BJ (cell line): ENCODE measurements around the gene NUMBL. TPM values are rescaled to one million over a fixed set of nuclear protein-coding genes. Genes with fewer than 3 reads are reported as not detected.

Experiments
- CTCF ChIA-PET: fragments of 350-600 bp; formaldehyde crosslinking; extraction: SDS; loops from one replicate; lab custom pipeline; 2021; ENCODE audit warnings: antibody characterized with exemption, inconsistent platforms; lab: Yijun Ruan, JAX
- POLR2A ChIA-PET: fragments of 300-600 bp; sonication (Branson Sonifier 250); formaldehyde crosslinking; extraction: SDS; loops from one replicate; lab custom pipeline; 2021; ENCODE audit warnings: antibody characterized with exemption; lab: Charles Lee
- DNase-seq: peaks from one replicate; pipeline ENCODE4 v3.0.0-alpha.2; 2011; ENCODE audit warnings: low read depth
- H3K27me3 ChIP-seq: 2 replicates; pipeline ENCODE4 v1.6.0; 2011; ENCODE audit warnings: low read length; ENCODE audit not compliant: control insufficient read depth, insufficient read depth
- H3K36me3 ChIP-seq: 2 replicates; pipeline ENCODE4 v1.5.1; 2011; ENCODE audit warnings: low read length; ENCODE audit not compliant: control insufficient read depth, insufficient read depth
- H3K4me3 ChIP-seq: 2 replicates; pipeline ENCODE4 v1.5.1; 2011; ENCODE audit warnings: low read depth, mild to moderate bottlenecking, control low read depth, low read length
- polyA plus RNA-seq: library from polyadenylated mRNA; depleted of rRNA; stranded (reverse); fragments of >200 nt; gene quantifications from 2 replicates; pipeline ENCODE4 v1.2.3, GENCODE V29; 2011; rRNA removed
- small RNA-seq: library from RNA; depleted of rRNA; stranded (forward); fragments of <200 nt; gene quantifications from one replicate; pipeline ENCODE3, GENCODE V24; 2012; ENCODE audit warnings: low replicate concordance, low read depth; ENCODE audit not compliant: insufficient read length
- TF ChIP-seq, protein P1 (sequence below): IDR thresholded peaks from 2 replicates; pipeline ENCODE4 v1.5.1; 2011; ENCODE audit warnings: low read depth, mild to moderate bottlenecking, control low read depth, inconsistent platforms, low read length, moderate library complexity; ENCODE audit not compliant: insufficient read depth

The NUMBL gene
- polyA plus RNA-seq, 1 experiment: 28.6 TPM

DNA sequence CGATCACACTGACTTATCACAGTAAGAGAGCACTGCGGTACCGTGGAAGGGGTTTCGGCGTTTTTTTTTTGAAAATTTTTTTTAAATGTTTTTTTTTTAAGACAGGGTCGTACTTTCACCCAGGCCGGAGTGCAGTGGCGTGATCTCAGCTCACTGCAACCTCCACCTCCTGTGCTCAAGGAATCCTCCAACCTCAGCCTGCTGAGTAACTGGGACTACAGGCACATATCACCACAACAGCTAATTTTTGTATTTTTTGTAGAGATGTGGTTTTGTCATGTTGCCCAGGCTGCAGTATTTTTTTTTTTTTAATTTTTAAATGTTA is 70.3 kb downstream of the NUMBL start:
- ChIA-PET POLR2A (interaction anchor here (0.6 to 0.7 kb wide), 2 partner anchors 10 to 23 kb away, joined by 3 to 9 read pairs; no protein-coding TSS in a partner anchor), CTCF (interaction anchor here (0.6 to 9.1 kb wide), 5 partner anchors 11 to 25 kb away, joined by 4 to 116 read pairs (median 4); no protein-coding TSS in a partner anchor)
- H3K36me3 ChIP-seq: peaks cover 15% of the 10 kb centered on the region
- TF ChIP-seq, protein P1, sequence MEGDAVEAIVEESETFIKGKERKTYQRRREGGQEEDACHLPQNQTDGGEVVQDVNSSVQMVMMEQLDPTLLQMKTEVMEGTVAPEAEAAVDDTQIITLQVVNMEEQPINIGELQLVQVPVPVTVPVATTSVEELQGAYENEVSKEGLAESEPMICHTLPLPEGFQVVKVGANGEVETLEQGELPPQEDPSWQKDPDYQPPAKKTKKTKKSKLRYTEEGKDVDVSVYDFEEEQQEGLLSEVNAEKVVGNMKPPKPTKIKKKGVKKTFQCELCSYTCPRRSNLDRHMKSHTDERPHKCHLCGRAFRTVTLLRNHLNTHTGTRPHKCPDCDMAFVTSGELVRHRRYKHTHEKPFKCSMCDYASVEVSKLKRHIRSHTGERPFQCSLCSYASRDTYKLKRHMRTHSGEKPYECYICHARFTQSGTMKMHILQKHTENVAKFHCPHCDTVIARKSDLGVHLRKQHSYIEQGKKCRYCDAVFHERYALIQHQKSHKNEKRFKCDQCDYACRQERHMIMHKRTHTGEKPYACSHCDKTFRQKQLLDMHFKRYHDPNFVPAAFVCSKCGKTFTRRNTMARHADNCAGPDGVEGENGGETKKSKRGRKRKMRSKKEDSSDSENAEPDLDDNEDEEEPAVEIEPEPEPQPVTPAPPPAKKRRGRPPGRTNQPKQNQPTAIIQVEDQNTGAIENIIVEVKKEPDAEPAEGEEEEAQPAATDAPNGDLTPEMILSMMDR: no peak
- no peak overlapping the region for H3K4me3 ChIP-seq
- no peak for DNase-seq
- no peaks in the 10 kb centered on the region for H3K27me3 ChIP-seq

DNA sequence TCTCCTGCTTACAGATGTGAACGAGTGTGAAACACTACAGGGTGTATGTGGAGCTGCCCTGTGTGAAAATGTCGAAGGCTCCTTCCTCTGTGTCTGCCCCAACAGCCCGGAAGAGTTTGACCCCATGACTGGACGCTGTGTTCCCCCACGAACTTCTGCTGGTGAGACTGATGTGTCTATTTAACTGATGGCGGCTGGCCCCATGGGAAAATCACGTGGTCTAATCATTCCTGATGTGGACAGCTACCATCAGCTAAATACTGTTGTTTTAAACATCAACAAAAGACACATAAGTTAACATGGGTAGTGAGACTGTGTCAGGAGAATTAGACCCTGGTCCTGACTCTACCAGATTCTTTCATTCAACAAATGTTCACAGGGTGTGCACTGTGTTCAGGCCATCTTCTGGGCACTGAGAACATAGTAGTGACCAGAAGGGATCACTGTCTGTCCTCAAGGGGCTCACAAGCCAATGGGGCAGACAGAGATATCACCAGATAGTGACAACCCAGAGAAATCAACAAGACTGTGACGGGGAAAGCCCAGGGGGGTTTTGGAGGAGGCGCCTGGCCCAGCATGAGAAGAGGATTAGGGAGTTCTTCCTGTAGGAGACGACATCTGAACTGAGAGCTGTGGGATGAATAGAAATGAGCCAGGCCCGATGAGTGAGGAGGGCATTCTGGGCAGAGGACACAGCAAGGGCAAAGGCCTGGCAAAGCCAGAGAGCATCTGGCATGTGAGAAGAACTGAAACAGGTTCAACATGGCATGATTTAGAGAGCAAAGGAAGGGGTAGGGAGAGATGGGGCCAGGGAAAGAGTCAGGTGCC is 70.9 kb downstream of the NUMBL start:
- Histone ChIP-seq H3K36me3 (peaks cover 15% of the 10 kb centered on the region), H3K27me3 (no peaks in the 10 kb centered on the region), H3K4me3 (no peak overlapping the region)
- no peak for DNase-seq
- POLR2A ChIA-PET: interaction anchor here (0.6 to 0.7 kb wide), 2 partner anchors 10 to 23 kb away, joined by 3 to 9 read pairs; no protein-coding TSS in a partner anchor
- TF ChIP-seq, protein P1: no peak
- CTCF ChIA-PET: interaction anchor here (0.6 to 9.1 kb wide), 5 partner anchors 11 to 24 kb away, joined by 4 to 116 read pairs (median 4); no protein-coding TSS in a partner anchor

GRCh38 chr19:40617961-40618360 is 72.5 kb downstream of the NUMBL start:
- CTCF ChIA-PET: interaction anchor here (1.2 to 9.1 kb wide), 3 partner anchors 16 to 153 kb away, joined by 3 to 116 read pairs (median 3); partner anchors contain the start of gene BLVRB

DNA sequence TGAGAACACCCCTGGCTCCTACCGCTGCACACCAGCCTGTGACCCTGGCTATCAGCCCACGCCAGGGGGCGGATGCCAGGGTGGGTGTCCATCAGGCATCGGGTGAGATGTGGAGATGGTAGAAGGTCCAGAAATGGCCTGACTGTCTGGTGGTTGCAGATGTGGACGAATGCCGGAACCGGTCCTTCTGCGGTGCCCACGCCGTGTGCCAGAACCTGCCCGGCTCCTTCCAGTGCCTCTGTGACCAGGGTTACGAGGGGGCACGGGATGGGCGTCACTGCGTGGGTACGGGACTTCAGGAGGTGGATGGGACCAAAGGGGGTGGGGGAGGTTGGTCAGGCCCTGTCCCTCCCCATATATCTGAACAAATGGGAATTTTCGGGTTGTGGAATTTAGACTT is 73.5 kb downstream of the NUMBL start:
- DNase-seq: no peak
- Histone ChIP-seq H3K4me3 (no peak overlapping the region), H3K27me3 (no peaks in the 10 kb centered on the region), H3K36me3 (peaks cover 7% of the 10 kb centered on the region)
- TF ChIP-seq, protein P1: no peak
- ChIA-PET CTCF (interaction anchor here (1.9 to 4.8 kb wide), 3 partner anchors 14 to 18 kb away, joined by 4 to 41 read pairs (median 19); no protein-coding TSS in a partner anchor), POLR2A (no interaction called here)

More at GRCh38 chr19:40617961-40618360, 72.5 kb downstream of the NUMBL start:
- no peak for DNase-seq
- no peaks in the 10 kb centered on the region for H3K27me3 ChIP-seq
- H3K4me3 ChIP-seq: no peak overlapping the region
- TF ChIP-seq, protein P1: no peak
- H3K36me3 ChIP-seq: peaks cover 11% of the 10 kb centered on the region
- POLR2A ChIA-PET: no interaction called here

GRCh38 chr19:40616178-40616577 is 74.3 kb downstream of the NUMBL start:
- Histone ChIP-seq H3K27me3 (no peaks in the 10 kb centered on the region), H3K36me3 (peaks cover 4% of the 10 kb centered on the region), H3K4me3 (no peak overlapping the region)
- ChIA-PET CTCF (interaction anchor here (1.9 to 4.8 kb wide), 3 partner anchors 13 to 18 kb away, joined by 4 to 41 read pairs (median 19); no protein-coding TSS in a partner anchor), POLR2A (no interaction called here)
- TF ChIP-seq, protein P1: no peak
- DNase-seq: no peak

Small RNAs within 50 kb of the gene (small RNA-seq; reads per million reads assigned to genes)
- not detected for gene RNU6-195P

Other genes with a start within 250 kb of the NUMBL start
- 20.1 and 22.3 TPM in 2 replicates for gene SERTAD3, start 246.3 kb downstream of the NUMBL start, polyA plus RNA-seq
- 41.5 and 71.4 TPM in 2 replicates for gene BLVRB, start 224.9 kb downstream of the NUMBL start, polyA plus RNA-seq
- gene SPTBN4, start 223.7 kb downstream of the NUMBL start, polyA plus RNA-seq: 0.29 and 0.93 TPM in 2 replicates
- 35.5 and 59.0 TPM in 2 replicates for gene SHKBP1, start 113.8 kb downstream of the NUMBL start, polyA plus RNA-seq
- gene LTBP4, start 89.3 kb downstream of the NUMBL start, polyA plus RNA-seq: 8.9 and 14.5 TPM in 2 replicates
- gene COQ8B, start 26.2 kb upstream of the NUMBL start, polyA plus RNA-seq: 22.7 and 35.3 TPM in 2 replicates
- 8.9 and 11.9 TPM in 2 replicates for gene ITPKC, start 26.5 kb upstream of the NUMBL start, polyA plus RNA-seq
- 3.9 and 5.5 TPM in 2 replicates for gene ACTMAP, start 59.8 kb upstream of the NUMBL start, polyA plus RNA-seq
- gene SNRPA, start 60.6 kb upstream of the NUMBL start, polyA plus RNA-seq: 92.2 and 167 TPM in 2 replicates
- not detected in 2 replicates for gene MIA, start 84.9 kb upstream of the NUMBL start, polyA plus RNA-seq
- 16.5 and 25.4 TPM in 2 replicates for gene RAB4B, start 87.6 kb upstream of the NUMBL start, polyA plus RNA-seq
- gene EGLN2, start 108.5 kb upstream of the NUMBL start, polyA plus RNA-seq: 39.3 and 65.5 TPM in 2 replicates
- gene CYP2A6, start 159.8 kb upstream of the NUMBL start, polyA plus RNA-seq: not detected in 2 replicates
- gene CYP2A7, start 191.6 kb upstream of the NUMBL start, polyA plus RNA-seq: not detected in 2 replicates